Keratinocyte (primary cell): Measurements from ENCODE around the gene TFPT.

ENCODE experiments used
- EZH2 ChIP-seq: IDR thresholded peaks from one replicate; pipeline ENCODE4 v1.6.1; 2012; ENCODE audit warnings: inconsistent platforms, mild to moderate bottlenecking, low read length, moderate library complexity
- TF ChIP-seq, protein P1 (sequence below), 3 experiments: IDR thresholded peaks in 1 of 3; conservative IDR thresholded peaks in 1 of 3; optimal IDR thresholded peaks in 1 of 3; 2 replicates in 2 of 3; 3 replicates in 1 of 3; pipeline versions ENCODE3 to v1.5.1; 2011; ENCODE audit warnings: low read length in 3 of 3, mild to moderate bottlenecking in 3 of 3, moderate library complexity in 2 of 3, control low read depth in 1 of 3, inconsistent platforms in 1 of 3; ENCODE audit not compliant: insufficient read depth in 2 of 3; ENCODE audit errors: extremely low read depth in 1 of 3

DNA sequence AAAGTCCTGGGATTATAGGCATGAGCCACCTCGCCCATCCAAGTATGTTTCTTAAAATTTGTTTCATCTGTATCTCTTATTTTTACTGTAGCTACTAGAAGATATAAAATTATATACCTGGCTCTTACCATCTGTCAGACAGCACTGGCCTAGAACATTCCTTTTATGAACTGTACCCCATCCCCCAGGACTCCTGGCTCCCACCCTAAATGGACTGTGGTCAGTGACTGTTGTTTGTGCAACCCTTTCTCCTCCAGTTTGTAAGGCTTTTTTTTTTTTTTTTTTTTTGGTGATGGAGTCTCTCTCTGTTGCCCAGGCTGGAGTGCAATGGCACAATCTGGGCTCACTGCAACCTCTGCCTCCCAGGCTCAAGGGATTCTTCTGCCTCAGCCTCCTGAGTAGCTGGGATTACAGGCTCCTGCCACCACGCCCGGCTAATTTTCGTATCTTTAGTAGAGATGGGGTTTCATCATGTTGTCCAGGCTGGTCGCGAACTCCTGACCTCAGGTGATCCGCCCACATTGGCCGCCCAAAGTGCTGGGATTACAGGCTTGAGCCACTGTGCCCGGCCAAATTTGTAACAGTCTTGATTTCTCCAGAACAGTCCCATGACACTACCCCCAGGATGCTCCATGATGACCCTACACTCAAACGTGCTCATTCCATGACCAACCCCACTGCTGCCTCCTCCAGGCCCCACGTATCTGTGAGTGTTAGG, 10.3 kb downstream of the TFPT start:
- TF ChIP-seq, protein P1, sequence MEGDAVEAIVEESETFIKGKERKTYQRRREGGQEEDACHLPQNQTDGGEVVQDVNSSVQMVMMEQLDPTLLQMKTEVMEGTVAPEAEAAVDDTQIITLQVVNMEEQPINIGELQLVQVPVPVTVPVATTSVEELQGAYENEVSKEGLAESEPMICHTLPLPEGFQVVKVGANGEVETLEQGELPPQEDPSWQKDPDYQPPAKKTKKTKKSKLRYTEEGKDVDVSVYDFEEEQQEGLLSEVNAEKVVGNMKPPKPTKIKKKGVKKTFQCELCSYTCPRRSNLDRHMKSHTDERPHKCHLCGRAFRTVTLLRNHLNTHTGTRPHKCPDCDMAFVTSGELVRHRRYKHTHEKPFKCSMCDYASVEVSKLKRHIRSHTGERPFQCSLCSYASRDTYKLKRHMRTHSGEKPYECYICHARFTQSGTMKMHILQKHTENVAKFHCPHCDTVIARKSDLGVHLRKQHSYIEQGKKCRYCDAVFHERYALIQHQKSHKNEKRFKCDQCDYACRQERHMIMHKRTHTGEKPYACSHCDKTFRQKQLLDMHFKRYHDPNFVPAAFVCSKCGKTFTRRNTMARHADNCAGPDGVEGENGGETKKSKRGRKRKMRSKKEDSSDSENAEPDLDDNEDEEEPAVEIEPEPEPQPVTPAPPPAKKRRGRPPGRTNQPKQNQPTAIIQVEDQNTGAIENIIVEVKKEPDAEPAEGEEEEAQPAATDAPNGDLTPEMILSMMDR (optimal IDR thresholded peaks at IDR 0.05 in 1 of 3, IDR thresholded peaks at IDR 0.05 in 1 of 3, conservative IDR thresholded peaks at IDR 0.05 in 1 of 3; ENCODE audit: extremely low read depth in 1 of 3, insufficient read depth in 2 of 3, low read length in 3 of 3): no peak
- no peak for TF ChIP-seq EZH2
